Adrenal gland (tissue), 5 donors: Measurements from ENCODE around the gene COMP.

Source experiments
- CTCF ChIP-seq, 6 experiments: fragments of 450-650 bp in 4 of 6; fragments of 200-600 bp in 2 of 6; sonication (generic) in 1 of 6; IDR thresholded peaks; 1 replicate in 5 of 6; 2 replicates in 1 of 6; pipeline versions ENCODE4 v1.5.1 to v1.8.0; 2016 to 2021; ENCODE audit warnings: antibody characterized with exemption in 6 of 6, mild to moderate bottlenecking in 2 of 6, moderate library complexity in 1 of 6
- POLR2A ChIP-seq, 2 donors: fragments of 450-650 bp; IDR thresholded peaks; one replicate each; pipeline ENCODE4 v1.6.1; 2017; ENCODE audit warnings: antibody characterized with exemption in 2 of 2, mild to moderate bottlenecking in 2 of 2, moderate library complexity in 1 of 2
- donor health status: DM: no; HTN: no; CAD: no.

GRCh38 chr19:18800636-18801035 lies 9.5 kb upstream of the COMP start:
- TF ChIP-seq CTCF (IDR thresholded peaks at IDR 0.05) (no peak), POLR2A (IDR thresholded peaks at IDR 0.05) (no peak)
